Tibial nerve (tissue), 4 donors: ENCODE measurements around the gene ARHGAP27.

ENCODE experiments used
- EP300 ChIP-seq, 2 donors: sonication (generic); formaldehyde crosslinking; IDR thresholded peaks; one replicate each; pipeline ENCODE4 v1.6.1; 2017; ENCODE audit warnings: antibody characterized with exemption in 2 of 2, mild to moderate bottlenecking in 1 of 2
- POLR2A ChIP-seq, 2 donors: fragments of 450-650 bp; IDR thresholded peaks; one replicate each; pipeline ENCODE4 v1.6.1; 2017; ENCODE audit warnings: antibody characterized with exemption in 2 of 2, mild to moderate bottlenecking in 2 of 2, moderate library complexity in 2 of 2
- TF ChIP-seq, protein P1 (sequence below), 5 experiments: fragments of 200-600 bp in 3 of 5; fragments of 450-650 bp in 2 of 5; sonication (generic) in 3 of 5; IDR thresholded peaks; one replicate each; pipeline ENCODE4 v1.5.1; 2016 to 2019; ENCODE audit warnings: antibody characterized with exemption in 5 of 5, mild to moderate bottlenecking in 3 of 5, moderate library complexity in 2 of 5

DNA sequence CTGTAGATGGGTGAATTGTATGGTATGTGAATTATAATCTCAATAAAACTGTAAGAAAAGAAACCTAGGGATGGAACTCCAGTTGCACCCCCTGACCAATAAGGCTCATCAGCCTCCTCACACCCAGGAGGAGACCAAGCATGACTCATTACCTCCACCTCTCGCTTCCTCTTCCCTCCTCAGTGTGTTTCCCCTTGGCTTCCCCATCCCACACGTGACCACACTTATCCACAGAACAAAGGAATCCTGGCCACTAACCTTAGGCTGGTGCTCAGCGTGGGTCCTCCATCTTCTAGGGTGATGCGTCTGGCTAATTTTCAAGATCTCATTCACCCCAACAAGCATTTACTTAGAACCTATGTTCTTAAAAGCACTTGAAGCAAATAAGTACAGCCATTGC, 79.6 kb downstream of the ARHGAP27 start:
- TF ChIP-seq, protein P1, sequence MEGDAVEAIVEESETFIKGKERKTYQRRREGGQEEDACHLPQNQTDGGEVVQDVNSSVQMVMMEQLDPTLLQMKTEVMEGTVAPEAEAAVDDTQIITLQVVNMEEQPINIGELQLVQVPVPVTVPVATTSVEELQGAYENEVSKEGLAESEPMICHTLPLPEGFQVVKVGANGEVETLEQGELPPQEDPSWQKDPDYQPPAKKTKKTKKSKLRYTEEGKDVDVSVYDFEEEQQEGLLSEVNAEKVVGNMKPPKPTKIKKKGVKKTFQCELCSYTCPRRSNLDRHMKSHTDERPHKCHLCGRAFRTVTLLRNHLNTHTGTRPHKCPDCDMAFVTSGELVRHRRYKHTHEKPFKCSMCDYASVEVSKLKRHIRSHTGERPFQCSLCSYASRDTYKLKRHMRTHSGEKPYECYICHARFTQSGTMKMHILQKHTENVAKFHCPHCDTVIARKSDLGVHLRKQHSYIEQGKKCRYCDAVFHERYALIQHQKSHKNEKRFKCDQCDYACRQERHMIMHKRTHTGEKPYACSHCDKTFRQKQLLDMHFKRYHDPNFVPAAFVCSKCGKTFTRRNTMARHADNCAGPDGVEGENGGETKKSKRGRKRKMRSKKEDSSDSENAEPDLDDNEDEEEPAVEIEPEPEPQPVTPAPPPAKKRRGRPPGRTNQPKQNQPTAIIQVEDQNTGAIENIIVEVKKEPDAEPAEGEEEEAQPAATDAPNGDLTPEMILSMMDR (IDR thresholded peaks at IDR 0.05), result no peak
- no peak for TF ChIP-seq POLR2A (IDR thresholded peaks at IDR 0.05)
- TF ChIP-seq EP300 (IDR thresholded peaks at IDR 0.05), result no peak
